ENCODE results near the gene ARAP1. TPM values are rescaled to one million over a fixed set of nuclear protein-coding genes. Genes with fewer than 3 reads are reported as not detected.

Gene ARAP1
- total and polyA plus RNA-seq, 8 donors, result 32.2 to 201 (median 69.8) TPM

- H3K36me3 ChIP-seq, result peaks cover 8 to 18% (median 8%) of the 10 kb centered on the region in 4 donors
- 40 to 59% (median 49%) methylated on average over 11 to 12 of the region's 12 CpGs for WGBS, 5 donors
Measured at GRCh38 chr11:72766152-72766902, 14.1 kb upstream of the ARAP1 start.

GRCh38 chr11:72764503-72764902, 12.3 kb upstream of the ARAP1 start:
- H3K9me3 ChIP-seq, result no peaks in the 10 kb centered on the region
- WGBS, 5 donors, result 22 to 67% (median 45%) methylated on average over 8 to 13 of the region's 13 CpGs
- DNase-seq, result peak; percentile 70 to 89
- no peak overlapping the region for H3K4me3 ChIP-seq
- H3K36me3 ChIP-seq, result peaks cover 3 to 17% (median 10%) of the 10 kb centered on the region in 4 donors
- TF ChIP-seq POLR2AphosphoS5 (IDR thresholded peaks at IDR 0.05) (peak in 1 of 3 donors; percentile 14), POLR2A (IDR thresholded peaks at IDR 0.05) (no peak), CTCF (IDR thresholded peaks at IDR 0.05) (peak in 3 of 7 experiments; percentile 25 to 37 (median 37)), EP300 (IDR thresholded peaks at IDR 0.05) (no peak)
- H3K27me3 ChIP-seq, result no peaks in the 10 kb centered on the region
- H3K4me1 ChIP-seq, result peaks cover 4 to 87% (median 52%) of the 10 kb centered on the region in 4 donors
- peak overlapping the region; percentile 32 to 64 (median 37) for H3K27ac ChIP-seq
- intact Hi-C loops (cut with DNase I; ENCODE audit: low total_unique reads), result no loop called here

More at GRCh38 chr11:72766152-72766902, 14.1 kb upstream of the ARAP1 start:
- Histone ChIP-seq H3K4me1 (peaks cover 0 to 85% (median 58%) of the 10 kb centered on the region in 4 donors), H3K4me3 (no peak overlapping the region), H3K27me3 (no peaks in the 10 kb centered on the region), H3K27ac (peak overlapping the region in 3 of 5 donors; percentile 12 to 37 (median 17)), H3K9me3 (no peaks in the 10 kb centered on the region)
- TF ChIP-seq POLR2AphosphoS5 (IDR thresholded peaks at IDR 0.05), result no peak
- no peak for TF ChIP-seq EP300 (IDR thresholded peaks at IDR 0.05)
- no peak for TF ChIP-seq POLR2A (IDR thresholded peaks at IDR 0.05)
- TF ChIP-seq CTCF (IDR thresholded peaks at IDR 0.05), result no peak
- intact Hi-C loops (cut with DNase I; ENCODE audit: low total_unique reads), result no loop called here
- DNase-seq, result peak in 1 of 2 donors; percentile 24

GRCh38 chr11:72763823-72764222, 11.6 kb upstream of the ARAP1 start:
- no peaks in the 10 kb centered on the region for H3K9me3 ChIP-seq
- H3K4me3 ChIP-seq, result no peak overlapping the region
- H3K27ac ChIP-seq, result peak overlapping the region in 1 of 5 donors; percentile 35
- H3K27me3 ChIP-seq, result no peaks in the 10 kb centered on the region
- WGBS, 5 donors, result 74 to 84% (median 78%) methylated on average over 3 to 4 of the region's 4 CpGs
- TF ChIP-seq EP300 (IDR thresholded peaks at IDR 0.05) (no peak), POLR2A (IDR thresholded peaks at IDR 0.05) (no peak), POLR2AphosphoS5 (IDR thresholded peaks at IDR 0.05) (no peak), CTCF (IDR thresholded peaks at IDR 0.05) (no peak)
- DNase-seq, result no peak
- peaks cover 4 to 89% (median 58%) of the 10 kb centered on the region in 4 donors for H3K4me1 ChIP-seq
- peaks cover 5 to 20% (median 16%) of the 10 kb centered on the region in 4 donors for H3K36me3 ChIP-seq
- intact Hi-C loops (cut with DNase I; ENCODE audit: low total_unique reads), result no loop called here

- Histone ChIP-seq H3K27me3 (no peaks in the 10 kb centered on the region), H3K4me1 (peaks cover 4 to 87% (median 49%) of the 10 kb centered on the region in 4 donors), H3K4me3 (no peak overlapping the region), H3K27ac (peak overlapping the region in 1 of 5 donors; percentile 36), H3K9me3 (no peaks in the 10 kb centered on the region), H3K36me3 (peaks cover 15 to 29% (median 25%) of the 10 kb centered on the region in 4 donors)
- no peak for DNase-seq
- 51 to 61% (median 55%) methylated on average over 5 of the region's 5 CpGs for WGBS, 5 donors
- intact Hi-C loops (cut with DNase I; ENCODE audit: low total_unique reads), result no loop called here
- TF ChIP-seq POLR2A (IDR thresholded peaks at IDR 0.05) (no peak), CTCF (IDR thresholded peaks at IDR 0.05) (no peak), EP300 (IDR thresholded peaks at IDR 0.05) (no peak), POLR2AphosphoS5 (IDR thresholded peaks at IDR 0.05) (no peak)
Measured at GRCh38 chr11:72762641-72763304, 10.6 kb upstream of the ARAP1 start.
